ENCODE measurements around the gene FPR3. TPM values are rescaled to one million over a fixed set of nuclear protein-coding genes. Genes with fewer than 3 reads are reported as not detected.

Gene FPR3, protein sequence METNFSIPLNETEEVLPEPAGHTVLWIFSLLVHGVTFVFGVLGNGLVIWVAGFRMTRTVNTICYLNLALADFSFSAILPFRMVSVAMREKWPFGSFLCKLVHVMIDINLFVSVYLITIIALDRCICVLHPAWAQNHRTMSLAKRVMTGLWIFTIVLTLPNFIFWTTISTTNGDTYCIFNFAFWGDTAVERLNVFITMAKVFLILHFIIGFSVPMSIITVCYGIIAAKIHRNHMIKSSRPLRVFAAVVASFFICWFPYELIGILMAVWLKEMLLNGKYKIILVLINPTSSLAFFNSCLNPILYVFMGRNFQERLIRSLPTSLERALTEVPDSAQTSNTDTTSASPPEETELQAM
- 10 to 100 TPM in 7 of 9 donors, 1 to 10 TPM in 2; 1.1 to 33.8 (median 23.9) TPM for total RNA-seq
- polyA plus RNA-seq: 10 to 100 TPM in 1 of 3 donors, 1 to 10 TPM in 2; 4.3 to 16.1 (median 5.1) TPM
- long read RNA-seq, donor 1: 0 reads
- long read RNA-seq, donor 2: 0 reads
- long read RNA-seq, donor 3: 0 reads
- long read RNA-seq, donor 4, partial matches to known transcripts: 1 of 2 reads
- long read RNA-seq, donor 4, other reads (novel, unspliced or antisense): 0 of 2 reads
- long read RNA-seq, donor 5, transcript FPR3-201 (2 exons, 2,620 nt): major isoform, 5 of 5 reads
- long read RNA-seq, donor 5, partial matches to known transcripts: 0 of 5 reads
- long read RNA-seq, donor 5, other reads (novel, unspliced or antisense): 0 of 5 reads
- long read RNA-seq, donor 6, partial matches to known transcripts: 0 of 5 reads
- long read RNA-seq, donor 6, other reads (novel, unspliced or antisense): 3 of 5 reads
- long read RNA-seq, donor 7: 0 reads
- long read RNA-seq, donor 8: 0 reads
- long read RNA-seq, donor 9: 0 reads
- long read RNA-seq, donor 10: 0 reads

DNA sequence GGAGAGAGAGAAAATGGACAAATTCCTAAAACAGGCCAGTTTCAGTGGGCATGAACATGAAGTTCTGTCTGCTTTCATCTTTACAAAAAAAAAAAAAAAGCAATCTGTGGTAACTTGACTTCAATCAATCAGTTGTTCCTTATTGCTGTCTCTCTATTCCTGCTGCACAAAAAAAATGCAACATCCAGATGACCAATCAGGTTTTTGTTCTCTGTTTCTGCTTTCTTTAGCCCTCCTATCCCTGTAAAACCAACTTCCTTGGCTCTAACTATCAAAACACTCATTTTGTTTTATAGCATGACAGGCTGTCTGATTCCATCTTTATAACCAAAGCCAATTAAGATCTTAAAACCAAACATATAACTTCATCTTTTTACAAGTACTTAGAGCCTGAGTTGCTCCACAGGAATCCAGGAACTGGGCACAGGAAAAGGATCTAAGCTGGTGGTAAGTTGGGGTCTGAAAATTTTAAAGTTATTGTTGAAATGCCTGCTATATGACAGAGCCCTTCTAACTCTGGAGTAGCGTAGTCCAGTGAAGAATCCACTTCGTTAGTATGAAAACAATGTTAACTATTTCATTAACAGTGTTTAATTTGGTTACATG is at the start of gene FPR3:
TSS of gene FPR3 (plus strand) at position 273 of the 606 bp plus-strand sequence. CDS start 28,592 bp downstream, outside the sequence.
- Histone ChIP-seq H3K36me3 (replicated peaks in 1 of 2) (no peaks in the 10 kb centered on the region), H3K4me1 (replicated peaks in 1 of 2) (peaks cover 11 to 12% of the 10 kb centered on the region in 2 donors), H3K27me3 (no peaks in the 10 kb centered on the region), H3K27ac (peak within 1 kb of the TSS in 3 of 5 donors; percentile 5 to 77 (median 41)), H3K4me3 (peak within 1 kb of the TSS in 2 of 4 donors; percentile 6 to 20), H3K9me3 (replicated peaks in 1 of 3) (no peaks in the 10 kb centered on the region)
- 49 to 64% (median 57%) methylated on average over 2 of the region's 2 CpGs for WGBS, 4 donors
- no peak for DNase-seq
- no peak for TF ChIP-seq POLR2A (IDR thresholded peaks at IDR 0.05)
- TF ChIP-seq CTCF (IDR thresholded peaks at IDR 0.05): no peak
- intact Hi-C loops (cut with DNase I): no loop called here

DNA sequence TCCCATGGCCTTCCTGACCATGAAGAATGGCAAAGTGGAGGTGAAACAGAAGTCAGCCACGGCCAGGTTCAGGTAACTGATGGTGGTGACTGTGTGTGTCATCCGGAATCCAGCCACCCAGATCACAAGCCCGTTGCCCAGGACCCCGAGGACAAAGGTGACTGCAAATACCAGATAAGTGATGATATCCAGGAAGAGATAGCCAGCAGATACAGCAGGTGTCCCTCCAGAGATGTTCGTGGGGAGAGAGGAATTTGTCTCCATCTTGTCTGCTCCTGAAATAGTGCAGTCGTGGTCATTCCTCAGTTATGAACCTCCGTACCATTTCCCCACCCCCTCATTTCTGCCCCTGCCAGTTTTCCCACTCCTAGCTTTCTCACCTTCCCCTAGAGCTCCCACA is 48.2 kb upstream of the FPR3 start:
- Histone ChIP-seq H3K27ac (no peak overlapping the region), H3K4me1 (replicated peaks in 1 of 2) (no peaks in the 10 kb centered on the region), H3K36me3 (replicated peaks in 1 of 2) (no peaks in the 10 kb centered on the region), H3K27me3 (no peaks in the 10 kb centered on the region), H3K9me3 (replicated peaks in 1 of 3) (no peaks in the 10 kb centered on the region), H3K4me3 (no peak overlapping the region)
- TF ChIP-seq CTCF (IDR thresholded peaks at IDR 0.05) (no peak), POLR2A (IDR thresholded peaks at IDR 0.05) (no peak)
- no peak for DNase-seq
- intact Hi-C loops (cut with DNase I): no loop called here
- 63 to 76% (median 71%) methylated on average over 7 of the region's 7 CpGs for WGBS, 4 donors

DNA sequence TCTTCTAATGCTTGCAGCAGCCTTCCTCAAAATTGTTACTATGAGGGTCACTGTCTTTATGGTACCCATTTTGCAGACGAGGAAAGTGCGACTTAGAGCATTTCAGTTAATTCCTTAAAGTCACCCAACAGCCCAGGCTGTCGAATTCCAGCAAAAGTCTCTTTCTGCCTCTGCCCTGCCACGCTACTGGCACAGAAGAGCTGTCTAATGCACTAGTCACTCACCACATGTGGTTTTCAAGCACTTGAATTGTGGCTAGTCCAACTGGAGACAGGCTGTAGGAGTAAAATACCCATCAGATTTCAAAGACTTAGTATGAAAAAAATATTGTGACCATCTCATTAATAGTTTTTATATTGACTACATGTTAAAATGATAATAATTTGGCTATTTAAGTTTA is 45.0 kb upstream of the FPR3 start:
- Histone ChIP-seq H3K4me1 (replicated peaks in 1 of 2) (no peaks in the 10 kb centered on the region), H3K27ac (no peak overlapping the region), H3K27me3 (no peaks in the 10 kb centered on the region), H3K4me3 (peak overlapping the region in 1 of 4 donors; percentile 44), H3K9me3 (replicated peaks in 1 of 3) (no peaks in the 10 kb centered on the region), H3K36me3 (replicated peaks in 1 of 2) (no peaks in the 10 kb centered on the region)
- no peak for TF ChIP-seq POLR2A (IDR thresholded peaks at IDR 0.05)
- no peak for TF ChIP-seq CTCF (IDR thresholded peaks at IDR 0.05)
- intact Hi-C loops (cut with DNase I): no loop called here
- no peak for DNase-seq
- 70 to 82% (median 73%) methylated on average over 4 of the region's 4 CpGs for WGBS, 4 donors

Measured in adrenal gland (tissue), 19 donors.